ENCODE measurements around the gene ANKS1B.

ANKS1B gene

GRCh38 chr12:99959549-99960170, 25.1 kb downstream of the ANKS1B start:
- Histone ChIP-seq H3K36me3 (no peaks in the 10 kb centered on the region), H3K27ac (peak overlapping the region; percentile 49)
- no peak for DNase-seq

GRCh38 chr12:99957866-99958466, 26.8 kb downstream of the ANKS1B start:
- no peak for DNase-seq
- H3K9me3 ChIP-seq (ENCODE audit: severe bottlenecking): no peaks in the 10 kb centered on the region
- H3K4me3 ChIP-seq (ENCODE audit: low read depth, low read length): no peak overlapping the region
- no peak overlapping the region for H3K27ac ChIP-seq
- TF ChIP-seq CTCF (IDR thresholded peaks at IDR 0.05; ENCODE audit: low read depth, low read length): no peak
- no peaks in the 10 kb centered on the region for H3K27me3 ChIP-seq (ENCODE audit: insufficient read depth, low read depth, severe bottlenecking)
- H3K36me3 ChIP-seq: no peaks in the 10 kb centered on the region

More at GRCh38 chr12:99959549-99960170, 25.1 kb downstream of the ANKS1B start:
- Histone ChIP-seq H3K9me3 (ENCODE audit: severe bottlenecking) (no peaks in the 10 kb centered on the region), H3K27me3 (ENCODE audit: insufficient read depth, low read depth, severe bottlenecking) (no peaks in the 10 kb centered on the region), H3K4me3 (ENCODE audit: low read depth, low read length) (no peak overlapping the region)
- no peak for TF ChIP-seq CTCF (IDR thresholded peaks at IDR 0.05; ENCODE audit: low read depth, low read length)

- Histone ChIP-seq H3K4me3 (ENCODE audit: low read depth, low read length) (no peak overlapping the region), H3K9me3 (ENCODE audit: severe bottlenecking) (no peaks in the 10 kb centered on the region), H3K27me3 (ENCODE audit: insufficient read depth, low read depth, severe bottlenecking) (no peaks in the 10 kb centered on the region), H3K36me3 (no peaks in the 10 kb centered on the region), H3K27ac (no peak overlapping the region)
- TF ChIP-seq CTCF (IDR thresholded peaks at IDR 0.05; ENCODE audit: low read depth, low read length): no peak
- no peak for DNase-seq
These were observed 30.0 kb downstream of the ANKS1B start for GRCh38 chr12:99954724-99955123.

- Histone ChIP-seq H3K27ac (no peak overlapping the region), H3K36me3 (no peaks in the 10 kb centered on the region), H3K4me3 (ENCODE audit: low read depth, low read length) (no peak overlapping the region), H3K9me3 (ENCODE audit: severe bottlenecking) (no peaks in the 10 kb centered on the region), H3K27me3 (ENCODE audit: insufficient read depth, low read depth, severe bottlenecking) (no peaks in the 10 kb centered on the region)
- no peak for TF ChIP-seq CTCF (IDR thresholded peaks at IDR 0.05; ENCODE audit: low read depth, low read length)
- no peak for DNase-seq
These were observed 36.4 kb downstream of the ANKS1B start for GRCh38 chr12:99948370-99948769.

GRCh38 chr12:99946131-99946530, 38.6 kb downstream of the ANKS1B start:
- H3K27ac ChIP-seq: no peak overlapping the region

More at GRCh38 chr12:99946131-99946530, 38.6 kb downstream of the ANKS1B start:
- no peak for TF ChIP-seq CTCF (IDR thresholded peaks at IDR 0.05; ENCODE audit: low read depth, low read length)
- no peaks in the 10 kb centered on the region for H3K27me3 ChIP-seq (ENCODE audit: insufficient read depth, low read depth, severe bottlenecking)
- no peaks in the 10 kb centered on the region for H3K36me3 ChIP-seq
- DNase-seq: no peak
- H3K9me3 ChIP-seq (ENCODE audit: severe bottlenecking): no peaks in the 10 kb centered on the region
- H3K4me3 ChIP-seq (ENCODE audit: low read depth, low read length): no peak overlapping the region
